GM12878 (cell line): ENCODE data around the gene METTL1. TPM values are rescaled to one million over a fixed set of nuclear protein-coding genes. Genes with fewer than 3 reads are reported as not detected.

Experiments used
- CBX3 ChIP-seq: fragments of 200-600 bp; sonication (generic); IDR thresholded peaks from 2 replicates; pipeline ENCODE4 v1.6.1; 2016; ENCODE audit warnings: low read depth, borderline replicate concordance
- CHD1 ChIP-seq: IDR thresholded peaks from 2 replicates; pipeline ENCODE4 v1.6.1; 2012; ENCODE audit warnings: low read depth, low read length, improper control_type of control experiment
- E2F4 ChIP-seq: IDR thresholded peaks from 2 replicates; pipeline ENCODE4 v1.6.1; 2012; ENCODE audit warnings: low read depth, low read length, improper control_type of control experiment
- EP300 ChIP-seq, 2 experiments: fragments of 150-350 bp in 1 of 2; IDR thresholded peaks; 2 replicates each; pipeline ENCODE4 v1.6.1; 2011 to 2012; ENCODE audit warnings: low read depth in 2 of 2, low read length in 2 of 2, borderline replicate concordance in 1 of 2, improper control_type of control experiment in 1 of 2, inconsistent platforms in 1 of 2; ENCODE audit not compliant: control insufficient read depth in 1 of 2
- KLF5 ChIP-seq: fragments of 450-650 bp; IDR thresholded peaks from 2 replicates; pipeline ENCODE4 v1.6.1; 2014; ENCODE audit warnings: mild to moderate bottlenecking; ENCODE audit not compliant: partially characterized antibody
- NR2C1 ChIP-seq: fragments of 450-650 bp; IDR thresholded peaks from 2 replicates; pipeline ENCODE4 v1.6.1; 2017; ENCODE audit warnings: antibody characterized with exemption, mild to moderate bottlenecking, moderate library complexity
- PBX3 ChIP-seq: IDR thresholded peaks from 2 replicates; pipeline ENCODE4 v1.6.1; 2011; ENCODE audit warnings: mild to moderate bottlenecking, low read depth, low read length, moderate library complexity; ENCODE audit not compliant: insufficient replicate concordance
- SMAD1 ChIP-seq: fragments of 450-650 bp; IDR thresholded peaks from 2 replicates; pipeline ENCODE4 v1.6.1; 2018; ENCODE audit warnings: mild to moderate bottlenecking, low read depth; ENCODE audit not compliant: partially characterized antibody
- SPI1 ChIP-seq: IDR thresholded peaks from 2 replicates; pipeline ENCODE4 v1.6.1; 2011; ENCODE audit warnings: low read depth, mild to moderate bottlenecking, low read length, moderate library complexity, borderline replicate concordance; ENCODE audit not compliant: insufficient read depth
- ZNF384 ChIP-seq: IDR thresholded peaks from 2 replicates; pipeline ENCODE4 v1.6.1; 2012; ENCODE audit warnings: low read depth, mild to moderate bottlenecking, low read length, improper control_type of control experiment, borderline replicate concordance
- polyA plus RNA-seq, 11 experiments: library from polyadenylated mRNA; depleted of rRNA in 4 of 11; unstranded in 6 of 11; stranded (reverse) in 5 of 11; fragments of >200 nt; fragmentation: Nextera tagmentation in 4 of 11; fragmentation: Illumina TruSeq in 1 of 11; extraction: Ambion mirVana in 4 of 11; extraction: Trizol in 1 of 11; gene quantifications; 1 replicate in 1 of 11; 2 replicates in 10 of 11; pipeline versions ENCODE4 v1.2.1 to v1.2.3, GENCODE V29; 2011 to 2016; ENCODE audit warnings: inconsistent platforms in 2 of 11, missing spikeins in 2 of 11, low read depth in 1 of 11
- total RNA-seq, 4 experiments: library from RNA; depleted of rRNA in 3 of 4; stranded (reverse); fragments of >200 nt in 3 of 4; fragmentation: Illumina TruSeq in 1 of 4; extraction: Trizol in 1 of 4; gene quantifications; 2 replicates each; pipeline versions ENCODE4 v1.2.1 to v1.2.3, GENCODE V29; 2013 to 2021
- TF ChIP-seq, protein P1 (sequence below), 3 experiments: IDR thresholded peaks in 2 of 3; conservative IDR thresholded peaks in 1 of 3; 2 replicates each; pipeline ENCODE4 v1.5.1; 2011; ENCODE audit warnings: low read depth in 3 of 3, low read length in 3 of 3, mild to moderate bottlenecking in 3 of 3, control low read depth in 2 of 3, moderate library complexity in 2 of 3, inconsistent platforms in 1 of 3, mixed read lengths in 1 of 3; ENCODE audit not compliant: control insufficient read depth in 2 of 3, insufficient read depth in 1 of 3; ENCODE audit errors: extremely low read depth in 1 of 3
- TF ChIP-seq, protein P2 (sequence below): fragments of 450-650 bp; IDR thresholded peaks from 2 replicates; pipeline ENCODE4 v1.6.1; 2017; ENCODE audit warnings: mild to moderate bottlenecking, low read depth, inconsistent platforms; ENCODE audit not compliant: poor library complexity, severe bottlenecking
- TF ChIP-seq, protein P3 (sequence below): fragments of 450-650 bp; IDR thresholded peaks from 2 replicates; pipeline ENCODE4 v1.6.1; 2018; ENCODE audit warnings: borderline replicate concordance, mild to moderate bottlenecking; ENCODE audit not compliant: partially characterized antibody
- TF ChIP-seq, protein P4 (sequence below): fragments of 150-350 bp; IDR thresholded peaks from 2 replicates; pipeline ENCODE4 v1.6.1; 2016; ENCODE audit warnings: low read depth, low read length

The METTL1 gene
- total and polyA plus RNA-seq, 10 of the 15 experiments (the other 5 are each of a cell fraction or from before 2014, with no cell fraction given): 11.3 to 44.3 (median 30.6) TPM

DNA sequence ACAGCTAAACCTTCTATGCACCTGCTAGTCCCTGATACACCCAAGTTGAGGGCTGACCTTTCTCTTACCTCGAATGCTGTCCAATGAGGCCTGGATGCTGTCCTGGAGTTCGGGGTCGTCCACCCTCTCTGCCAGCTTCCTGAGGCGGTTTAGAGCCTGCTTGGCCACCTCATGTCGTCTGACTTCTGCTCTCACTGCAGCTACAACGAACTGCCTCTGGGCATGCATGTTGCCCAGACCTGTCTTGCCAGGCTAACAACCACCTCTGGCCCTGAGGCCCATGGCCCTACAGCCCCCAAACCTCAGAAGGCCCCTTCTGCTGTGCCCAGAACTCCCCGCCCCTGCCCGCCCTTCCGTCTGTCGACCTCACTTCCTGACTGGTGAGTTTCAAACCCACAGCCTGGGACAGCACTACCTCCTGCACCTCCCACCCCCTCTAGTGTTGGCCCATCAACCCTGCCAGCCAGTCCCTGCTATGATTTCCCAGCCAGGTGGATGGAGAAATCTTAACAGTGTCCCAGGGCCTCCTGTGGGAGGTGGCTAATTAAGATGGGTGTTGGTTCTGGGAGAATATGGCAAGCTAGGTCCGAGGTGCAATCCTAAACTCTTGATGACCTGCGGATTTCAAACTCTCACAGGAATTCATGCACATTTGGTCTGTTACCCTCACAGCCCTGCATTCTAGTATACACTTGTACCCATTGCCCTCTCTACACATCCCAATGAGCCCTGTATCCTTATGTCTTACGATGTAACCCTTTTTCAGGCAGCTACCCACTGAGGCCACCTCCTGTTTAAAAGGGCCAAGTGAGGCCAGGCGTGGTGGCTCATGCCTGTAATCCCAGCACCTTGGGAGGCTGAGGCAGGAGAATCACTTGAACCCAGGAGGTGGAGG, 29.8 kb downstream of the METTL1 start (continued):
- TF ChIP-seq, protein P1, sequence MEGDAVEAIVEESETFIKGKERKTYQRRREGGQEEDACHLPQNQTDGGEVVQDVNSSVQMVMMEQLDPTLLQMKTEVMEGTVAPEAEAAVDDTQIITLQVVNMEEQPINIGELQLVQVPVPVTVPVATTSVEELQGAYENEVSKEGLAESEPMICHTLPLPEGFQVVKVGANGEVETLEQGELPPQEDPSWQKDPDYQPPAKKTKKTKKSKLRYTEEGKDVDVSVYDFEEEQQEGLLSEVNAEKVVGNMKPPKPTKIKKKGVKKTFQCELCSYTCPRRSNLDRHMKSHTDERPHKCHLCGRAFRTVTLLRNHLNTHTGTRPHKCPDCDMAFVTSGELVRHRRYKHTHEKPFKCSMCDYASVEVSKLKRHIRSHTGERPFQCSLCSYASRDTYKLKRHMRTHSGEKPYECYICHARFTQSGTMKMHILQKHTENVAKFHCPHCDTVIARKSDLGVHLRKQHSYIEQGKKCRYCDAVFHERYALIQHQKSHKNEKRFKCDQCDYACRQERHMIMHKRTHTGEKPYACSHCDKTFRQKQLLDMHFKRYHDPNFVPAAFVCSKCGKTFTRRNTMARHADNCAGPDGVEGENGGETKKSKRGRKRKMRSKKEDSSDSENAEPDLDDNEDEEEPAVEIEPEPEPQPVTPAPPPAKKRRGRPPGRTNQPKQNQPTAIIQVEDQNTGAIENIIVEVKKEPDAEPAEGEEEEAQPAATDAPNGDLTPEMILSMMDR (IDR thresholded peaks at IDR 0.05 in 2 of 3, conservative IDR thresholded peaks at IDR 0.05 in 1 of 3; ENCODE audit: control insufficient read depth in 2 of 3, extremely low read depth in 1 of 3, insufficient read depth in 1 of 3, low read depth in 3 of 3, low read length in 3 of 3): peak; percentile 69 to 81 (median 76)
- TF ChIP-seq ZNF384 (no peak), PBX3 (no peak), NR2C1 (no peak), SPI1 (no peak), SMAD1 (no peak), E2F4 (no peak), EP300 (IDR thresholded peaks at IDR 0.05; ENCODE audit: borderline replicate concordance in 1 of 2, control insufficient read depth in 1 of 2, low read depth in 2 of 2, low read length in 2 of 2) (no peak), CHD1 (no peak), CBX3 (no peak), KLF5 (no peak)
- TF ChIP-seq, protein P2, sequence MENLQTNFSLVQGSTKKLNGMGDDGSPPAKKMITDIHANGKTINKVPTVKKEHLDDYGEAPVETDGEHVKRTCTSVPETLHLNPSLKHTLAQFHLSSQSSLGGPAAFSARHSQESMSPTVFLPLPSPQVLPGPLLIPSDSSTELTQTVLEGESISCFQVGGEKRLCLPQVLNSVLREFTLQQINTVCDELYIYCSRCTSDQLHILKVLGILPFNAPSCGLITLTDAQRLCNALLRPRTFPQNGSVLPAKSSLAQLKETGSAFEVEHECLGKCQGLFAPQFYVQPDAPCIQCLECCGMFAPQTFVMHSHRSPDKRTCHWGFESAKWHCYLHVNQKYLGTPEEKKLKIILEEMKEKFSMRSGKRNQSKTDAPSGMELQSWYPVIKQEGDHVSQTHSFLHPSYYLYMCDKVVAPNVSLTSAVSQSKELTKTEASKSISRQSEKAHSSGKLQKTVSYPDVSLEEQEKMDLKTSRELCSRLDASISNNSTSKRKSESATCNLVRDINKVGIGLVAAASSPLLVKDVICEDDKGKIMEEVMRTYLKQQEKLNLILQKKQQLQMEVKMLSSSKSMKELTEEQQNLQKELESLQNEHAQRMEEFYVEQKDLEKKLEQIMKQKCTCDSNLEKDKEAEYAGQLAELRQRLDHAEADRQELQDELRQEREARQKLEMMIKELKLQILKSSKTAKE: no peak
- TF ChIP-seq, protein P3, sequence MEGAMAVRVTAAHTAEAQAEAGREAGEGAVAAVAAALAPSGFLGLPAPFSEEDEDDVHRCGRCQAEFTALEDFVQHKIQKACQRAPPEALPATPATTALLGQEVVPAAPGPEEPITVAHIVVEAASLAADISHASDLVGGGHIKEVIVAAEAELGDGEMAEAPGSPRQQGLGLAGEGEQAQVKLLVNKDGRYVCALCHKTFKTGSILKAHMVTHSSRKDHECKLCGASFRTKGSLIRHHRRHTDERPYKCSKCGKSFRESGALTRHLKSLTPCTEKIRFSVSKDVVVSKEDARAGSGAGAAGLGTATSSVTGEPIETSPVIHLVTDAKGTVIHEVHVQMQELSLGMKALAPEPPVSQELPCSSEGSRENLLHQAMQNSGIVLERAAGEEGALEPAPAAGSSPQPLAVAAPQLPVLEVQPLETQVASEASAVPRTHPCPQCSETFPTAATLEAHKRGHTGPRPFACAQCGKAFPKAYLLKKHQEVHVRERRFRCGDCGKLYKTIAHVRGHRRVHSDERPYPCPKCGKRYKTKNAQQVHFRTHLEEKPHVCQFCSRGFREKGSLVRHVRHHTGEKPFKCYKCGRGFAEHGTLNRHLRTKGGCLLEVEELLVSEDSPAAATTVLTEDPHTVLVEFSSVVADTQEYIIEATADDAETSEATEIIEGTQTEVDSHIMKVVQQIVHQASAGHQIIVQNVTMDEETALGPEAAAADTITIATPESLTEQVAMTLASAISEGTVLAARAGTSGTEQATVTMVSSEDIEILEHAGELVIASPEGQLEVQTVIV: no peak
- TF ChIP-seq, protein P4, sequence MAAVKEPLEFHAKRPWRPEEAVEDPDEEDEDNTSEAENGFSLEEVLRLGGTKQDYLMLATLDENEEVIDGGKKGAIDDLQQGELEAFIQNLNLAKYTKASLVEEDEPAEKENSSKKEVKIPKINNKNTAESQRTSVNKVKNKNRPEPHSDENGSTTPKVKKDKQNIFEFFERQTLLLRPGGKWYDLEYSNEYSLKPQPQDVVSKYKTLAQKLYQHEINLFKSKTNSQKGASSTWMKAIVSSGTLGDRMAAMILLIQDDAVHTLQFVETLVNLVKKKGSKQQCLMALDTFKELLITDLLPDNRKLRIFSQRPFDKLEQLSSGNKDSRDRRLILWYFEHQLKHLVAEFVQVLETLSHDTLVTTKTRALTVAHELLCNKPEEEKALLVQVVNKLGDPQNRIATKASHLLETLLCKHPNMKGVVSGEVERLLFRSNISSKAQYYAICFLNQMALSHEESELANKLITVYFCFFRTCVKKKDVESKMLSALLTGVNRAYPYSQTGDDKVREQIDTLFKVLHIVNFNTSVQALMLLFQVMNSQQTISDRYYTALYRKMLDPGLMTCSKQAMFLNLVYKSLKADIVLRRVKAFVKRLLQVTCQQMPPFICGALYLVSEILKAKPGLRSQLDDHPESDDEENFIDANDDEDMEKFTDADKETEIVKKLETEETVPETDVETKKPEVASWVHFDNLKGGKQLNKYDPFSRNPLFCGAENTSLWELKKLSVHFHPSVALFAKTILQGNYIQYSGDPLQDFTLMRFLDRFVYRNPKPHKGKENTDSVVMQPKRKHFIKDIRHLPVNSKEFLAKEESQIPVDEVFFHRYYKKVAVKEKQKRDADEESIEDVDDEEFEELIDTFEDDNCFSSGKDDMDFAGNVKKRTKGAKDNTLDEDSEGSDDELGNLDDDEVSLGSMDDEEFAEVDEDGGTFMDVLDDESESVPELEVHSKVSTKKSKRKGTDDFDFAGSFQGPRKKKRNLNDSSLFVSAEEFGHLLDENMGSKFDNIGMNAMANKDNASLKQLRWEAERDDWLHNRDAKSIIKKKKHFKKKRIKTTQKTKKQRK: no peak
